ENCODE measurements around the gene MTMR1. TPM values are rescaled to one million over a fixed set of nuclear protein-coding genes. Genes with fewer than 3 reads are reported as not detected.

Gene MTMR1
- total RNA-seq, 1 donor: 44.6 TPM

- H3K4me3 ChIP-seq (ENCODE audit: low read length): no peak overlapping the region
- no peaks in the 10 kb centered on the region for H3K9me3 ChIP-seq (ENCODE audit: low read depth, low read length)
- no peaks in the 10 kb centered on the region for H3K27me3 ChIP-seq (ENCODE audit: insufficient read depth, low read length)
- peaks cover 19% of the 10 kb centered on the region for H3K4me1 ChIP-seq (ENCODE audit: insufficient read depth, low read length)
These were observed 70.6 kb downstream of the MTMR1 start for GRCh38 chrX:150763810-150764209.

DNA sequence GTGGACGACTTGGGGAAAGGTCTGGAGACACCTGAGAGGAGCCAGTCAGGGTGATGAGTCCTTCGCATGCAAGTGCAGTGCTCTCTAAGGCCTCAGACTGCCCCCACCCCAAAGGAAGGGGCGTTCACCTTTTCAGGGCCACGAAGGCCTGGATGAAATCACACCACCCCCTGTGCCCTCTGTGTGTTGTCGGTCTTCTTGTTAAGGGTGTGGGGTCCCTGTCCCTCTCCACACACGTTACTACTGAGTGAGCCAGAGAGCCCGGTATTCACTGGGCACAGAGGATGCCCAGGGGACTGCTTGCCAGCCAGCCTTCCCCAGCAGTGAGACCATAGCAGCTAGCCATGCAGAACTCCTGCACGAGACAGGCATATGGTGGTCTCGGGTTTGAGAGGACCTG is 72.0 kb downstream of the MTMR1 start:
- Histone ChIP-seq H3K27me3 (ENCODE audit: insufficient read depth, low read length) (no peaks in the 10 kb centered on the region), H3K4me3 (ENCODE audit: low read length) (no peak overlapping the region), H3K9me3 (ENCODE audit: low read depth, low read length) (no peaks in the 10 kb centered on the region), H3K4me1 (ENCODE audit: insufficient read depth, low read length) (peaks cover 19% of the 10 kb centered on the region)

DNA sequence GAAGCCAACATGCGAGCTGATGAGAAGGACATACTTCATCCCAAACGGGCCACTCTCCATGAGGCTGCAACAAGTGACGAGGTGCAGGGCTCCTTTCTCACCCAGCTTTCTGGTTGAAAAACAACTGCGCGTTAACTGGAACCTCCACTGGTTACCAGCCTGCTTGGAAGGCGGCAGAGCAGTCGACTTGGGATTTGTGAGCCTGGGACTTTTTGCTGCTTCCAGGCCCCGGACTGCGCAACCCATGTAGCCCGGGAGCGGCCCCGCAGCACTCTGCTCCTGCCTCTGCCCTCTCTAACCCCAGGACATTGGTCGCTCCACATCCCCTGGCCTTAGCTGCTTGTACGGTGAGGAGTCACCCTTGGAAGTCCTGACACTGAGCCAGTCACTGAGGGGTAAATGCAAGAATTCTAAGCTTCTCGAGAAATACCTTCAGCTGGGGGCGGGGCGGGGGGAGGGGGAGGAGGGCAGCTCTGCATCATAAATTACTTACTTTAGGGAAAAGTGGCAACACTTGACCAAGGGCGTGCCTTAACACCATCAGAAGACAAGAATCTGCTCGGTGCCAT is 72.7 kb downstream of the MTMR1 start:
- Histone ChIP-seq H3K27me3 (ENCODE audit: insufficient read depth, low read length) (no peaks in the 10 kb centered on the region), H3K9me3 (ENCODE audit: low read depth, low read length) (no peaks in the 10 kb centered on the region), H3K4me1 (ENCODE audit: insufficient read depth, low read length) (peaks cover 19% of the 10 kb centered on the region), H3K4me3 (ENCODE audit: low read length) (no peak overlapping the region)

- H3K9me3 ChIP-seq (ENCODE audit: low read depth, low read length): no peaks in the 10 kb centered on the region
- no peak overlapping the region for H3K4me3 ChIP-seq (ENCODE audit: low read length)
- H3K4me1 ChIP-seq (ENCODE audit: insufficient read depth, low read length): peaks cover 19% of the 10 kb centered on the region
- H3K27me3 ChIP-seq (ENCODE audit: insufficient read depth, low read length): no peaks in the 10 kb centered on the region
These were observed 73.3 kb downstream of the MTMR1 start for GRCh38 chrX:150766351-150767044.

GRCh38 chrX:150767045-150767395 is 73.8 kb downstream of the MTMR1 start:
- H3K4me3 ChIP-seq (ENCODE audit: low read length): no peak overlapping the region
- peaks cover 19% of the 10 kb centered on the region for H3K4me1 ChIP-seq (ENCODE audit: insufficient read depth, low read length)
- no peaks in the 10 kb centered on the region for H3K27me3 ChIP-seq (ENCODE audit: insufficient read depth, low read length)
- H3K9me3 ChIP-seq (ENCODE audit: low read depth, low read length): no peaks in the 10 kb centered on the region

- Histone ChIP-seq H3K9me3 (ENCODE audit: low read depth, low read length) (no peaks in the 10 kb centered on the region), H3K4me1 (ENCODE audit: insufficient read depth, low read length) (peaks cover 19% of the 10 kb centered on the region), H3K4me3 (ENCODE audit: low read length) (no peak overlapping the region), H3K27me3 (ENCODE audit: insufficient read depth, low read length) (no peaks in the 10 kb centered on the region)
These were observed 74.4 kb downstream of the MTMR1 start for GRCh38 chrX:150767475-150768131.

- no peak overlapping the region for H3K4me3 ChIP-seq (ENCODE audit: low read length)
- H3K9me3 ChIP-seq (ENCODE audit: low read depth, low read length): no peaks in the 10 kb centered on the region
- H3K4me1 ChIP-seq (ENCODE audit: insufficient read depth, low read length): peaks cover 19% of the 10 kb centered on the region
- H3K27me3 ChIP-seq (ENCODE audit: insufficient read depth, low read length): no peaks in the 10 kb centered on the region
These were observed 74.9 kb downstream of the MTMR1 start for GRCh38 chrX:150768132-150768485.

DNA sequence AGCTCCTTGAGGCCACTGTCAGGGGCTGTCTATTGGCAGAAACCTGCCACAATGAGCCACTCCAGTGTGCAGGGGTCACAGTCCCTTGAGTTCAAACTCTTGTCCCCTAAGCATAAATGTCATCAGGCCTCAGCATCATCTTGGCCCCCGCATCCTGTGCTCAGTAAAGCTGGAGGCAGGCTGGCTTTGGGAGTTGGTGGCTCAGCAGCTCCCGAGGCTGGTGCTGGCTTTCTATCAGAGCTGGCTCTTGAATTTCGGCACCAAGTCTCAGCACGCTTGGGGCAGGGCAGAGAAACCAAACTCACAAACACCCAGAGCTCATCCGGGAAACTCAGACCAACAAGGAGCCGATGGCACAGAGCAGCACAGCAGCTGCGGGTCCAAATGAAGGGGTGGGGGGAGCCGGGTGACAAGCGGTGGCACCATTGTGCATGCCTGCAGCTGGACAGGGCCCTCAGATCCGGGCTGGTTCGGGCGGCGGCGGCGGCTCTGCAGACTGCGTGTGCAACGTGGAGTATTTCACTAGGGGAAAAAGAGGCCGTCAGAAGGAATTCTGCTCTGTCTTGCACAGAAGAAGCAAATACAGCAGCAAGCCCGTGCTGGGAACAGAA is 75.5 kb downstream of the MTMR1 start:
- H3K27me3 ChIP-seq (ENCODE audit: insufficient read depth, low read length): no peaks in the 10 kb centered on the region

DNA sequence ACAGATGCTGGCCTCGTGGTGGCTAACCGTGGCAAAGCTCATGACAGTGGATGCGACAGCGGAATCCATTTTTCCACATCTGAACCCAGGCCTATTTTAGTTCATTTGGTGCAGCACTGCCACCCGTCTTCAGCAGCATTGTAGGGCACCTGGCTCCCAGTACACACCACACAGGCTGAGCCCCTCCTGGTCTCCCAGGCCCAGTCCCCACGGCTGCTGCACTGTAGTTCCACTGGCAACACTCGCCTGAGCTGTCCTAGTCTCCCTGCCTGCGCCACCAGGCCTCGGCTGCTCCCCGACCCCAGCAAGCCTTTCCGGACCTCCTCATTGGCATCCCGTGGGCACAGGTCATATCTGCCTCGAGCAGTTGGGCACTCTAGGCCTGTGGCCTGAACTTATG is 76.2 kb downstream of the MTMR1 start:
- Histone ChIP-seq H3K4me1 (ENCODE audit: insufficient read depth, low read length) (peaks cover 19% of the 10 kb centered on the region), H3K9me3 (ENCODE audit: low read depth, low read length) (no peaks in the 10 kb centered on the region), H3K27me3 (ENCODE audit: insufficient read depth, low read length) (no peaks in the 10 kb centered on the region), H3K4me3 (ENCODE audit: low read length) (no peak overlapping the region)

More for the DNA sequence above, 75.5 kb downstream of the MTMR1 start:
- Histone ChIP-seq H3K9me3 (ENCODE audit: low read depth, low read length) (no peaks in the 10 kb centered on the region), H3K4me3 (ENCODE audit: low read length) (no peak overlapping the region), H3K4me1 (ENCODE audit: insufficient read depth, low read length) (peaks cover 19% of the 10 kb centered on the region)

- no peaks in the 10 kb centered on the region for H3K27me3 ChIP-seq (ENCODE audit: insufficient read depth, low read length)
- no peaks in the 10 kb centered on the region for H3K9me3 ChIP-seq (ENCODE audit: low read depth, low read length)
- H3K4me3 ChIP-seq (ENCODE audit: low read length): no peak overlapping the region
- H3K4me1 ChIP-seq (ENCODE audit: insufficient read depth, low read length): peaks cover 19% of the 10 kb centered on the region
These were observed 77.4 kb downstream of the MTMR1 start for GRCh38 chrX:150770623-150771022.

- no peaks in the 10 kb centered on the region for H3K27me3 ChIP-seq (ENCODE audit: insufficient read depth, low read length)
- H3K4me1 ChIP-seq (ENCODE audit: insufficient read depth, low read length): peaks cover 19% of the 10 kb centered on the region
- H3K4me3 ChIP-seq (ENCODE audit: low read length): no peak overlapping the region
- no peaks in the 10 kb centered on the region for H3K9me3 ChIP-seq (ENCODE audit: low read depth, low read length)
These were observed 77.9 kb downstream of the MTMR1 start for GRCh38 chrX:150771116-150771515.

DNA sequence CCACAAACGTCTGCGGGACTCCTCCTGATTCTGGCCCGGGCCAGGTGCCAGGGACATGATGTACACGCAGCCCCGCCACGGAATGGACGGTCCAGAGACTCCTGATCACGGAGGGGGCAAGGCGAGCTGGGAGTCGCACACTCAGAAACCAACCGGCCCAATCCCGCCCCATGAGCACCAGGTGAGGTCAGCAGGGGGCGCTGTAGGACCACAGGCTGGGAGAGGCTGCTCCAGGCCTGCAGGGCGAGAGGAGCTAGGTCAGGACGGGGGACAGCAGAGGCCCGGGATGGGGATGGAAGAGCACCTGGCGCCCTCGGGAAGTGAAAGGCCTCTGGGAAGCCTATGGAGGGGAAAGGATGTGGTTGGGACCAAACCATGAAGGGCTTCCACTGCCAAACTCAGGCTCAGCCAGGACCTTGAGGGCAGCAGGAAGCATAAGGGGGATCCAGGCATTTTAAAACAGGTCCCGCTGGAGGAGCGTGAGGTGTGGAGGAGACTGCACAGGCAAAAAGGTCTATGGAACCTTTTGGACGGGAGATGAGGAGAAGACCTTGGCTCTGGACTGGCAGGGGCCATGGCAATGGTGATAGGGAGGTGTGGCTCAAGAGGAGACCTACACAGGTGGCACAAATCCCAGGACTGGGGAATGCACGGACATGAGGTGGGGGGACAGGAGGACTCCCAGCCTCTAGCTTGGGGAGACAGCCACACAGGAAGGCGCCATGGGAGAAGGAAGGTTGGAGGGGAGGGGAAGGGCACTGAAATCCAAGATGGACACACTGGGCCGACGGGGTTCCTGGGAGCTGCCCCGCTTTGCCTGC is 79.2 kb downstream of the MTMR1 start:
- H3K27me3 ChIP-seq (ENCODE audit: insufficient read depth, low read length): no peaks in the 10 kb centered on the region
- H3K9me3 ChIP-seq (ENCODE audit: low read depth, low read length): no peaks in the 10 kb centered on the region
- H3K4me1 ChIP-seq (ENCODE audit: insufficient read depth, low read length): peaks cover 13% of the 10 kb centered on the region
- H3K4me3 ChIP-seq (ENCODE audit: low read length): no peak overlapping the region

- Histone ChIP-seq H3K4me1 (ENCODE audit: insufficient read depth, low read length) (peaks cover 6% of the 10 kb centered on the region), H3K27me3 (ENCODE audit: insufficient read depth, low read length) (no peaks in the 10 kb centered on the region), H3K9me3 (ENCODE audit: low read depth, low read length) (no peaks in the 10 kb centered on the region), H3K4me3 (ENCODE audit: low read length) (no peak overlapping the region)
These were observed 79.9 kb downstream of the MTMR1 start for GRCh38 chrX:150773117-150773516.

- H3K9me3 ChIP-seq (ENCODE audit: low read depth, low read length): no peaks in the 10 kb centered on the region
These were observed 80.4 kb downstream of the MTMR1 start for GRCh38 chrX:150773634-150774033.

More at GRCh38 chrX:150773634-150774033, 80.4 kb downstream of the MTMR1 start:
- Histone ChIP-seq H3K27me3 (ENCODE audit: insufficient read depth, low read length) (no peaks in the 10 kb centered on the region), H3K4me3 (ENCODE audit: low read length) (no peak overlapping the region), H3K4me1 (ENCODE audit: insufficient read depth, low read length) (peaks cover under 1% of the 10 kb centered on the region)

All from mononuclear cell (primary cell).